ENCODE results near the gene LYZL1.

- TF ChIP-seq, protein P1, sequence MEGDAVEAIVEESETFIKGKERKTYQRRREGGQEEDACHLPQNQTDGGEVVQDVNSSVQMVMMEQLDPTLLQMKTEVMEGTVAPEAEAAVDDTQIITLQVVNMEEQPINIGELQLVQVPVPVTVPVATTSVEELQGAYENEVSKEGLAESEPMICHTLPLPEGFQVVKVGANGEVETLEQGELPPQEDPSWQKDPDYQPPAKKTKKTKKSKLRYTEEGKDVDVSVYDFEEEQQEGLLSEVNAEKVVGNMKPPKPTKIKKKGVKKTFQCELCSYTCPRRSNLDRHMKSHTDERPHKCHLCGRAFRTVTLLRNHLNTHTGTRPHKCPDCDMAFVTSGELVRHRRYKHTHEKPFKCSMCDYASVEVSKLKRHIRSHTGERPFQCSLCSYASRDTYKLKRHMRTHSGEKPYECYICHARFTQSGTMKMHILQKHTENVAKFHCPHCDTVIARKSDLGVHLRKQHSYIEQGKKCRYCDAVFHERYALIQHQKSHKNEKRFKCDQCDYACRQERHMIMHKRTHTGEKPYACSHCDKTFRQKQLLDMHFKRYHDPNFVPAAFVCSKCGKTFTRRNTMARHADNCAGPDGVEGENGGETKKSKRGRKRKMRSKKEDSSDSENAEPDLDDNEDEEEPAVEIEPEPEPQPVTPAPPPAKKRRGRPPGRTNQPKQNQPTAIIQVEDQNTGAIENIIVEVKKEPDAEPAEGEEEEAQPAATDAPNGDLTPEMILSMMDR (IDR thresholded peaks at IDR 0.05) = no peak
- TF ChIP-seq POLR2A (IDR thresholded peaks at IDR 0.05) = no peak
Measured at GRCh38 chr10:29256586-29256985, 32.3 kb upstream of the LYZL1 start.

Data from testis (tissue), 2 donors.